ENCODE results near the gene NRN1.

GRCh38 chr6:6007366-6008088 is 802 bp upstream of the NRN1 start:
- no peak for TF ChIP-seq CTCF (IDR thresholded peaks at IDR 0.05)
- TF ChIP-seq POLR2A (IDR thresholded peaks at IDR 0.05) = no peak

Measured in adrenal gland (tissue), 5 donors.